B cell (primary cell): ENCODE measurements around the gene ID1. TPM values are rescaled to one million over a fixed set of nuclear protein-coding genes. Genes with fewer than 3 reads are reported as not detected.

Experiments
- ATAC-seq: fragments of 200-7000 bp; cut with Tn5 transposase; one replicate; pipeline ENCODE4 v1.10.0; 2021; ENCODE audit warnings: low read depth, mild to moderate bottlenecking, moderate number of reproducible peaks, moderate library complexity
- CTCF ChIA-PET: fragments of 350-600 bp; sonication (Branson Sonifier 250); formaldehyde crosslinking; loops from one replicate; lab custom pipeline; 2021; ENCODE audit warnings: antibody characterized with exemption, inconsistent platforms; lab: Charles Lee
- POLR2A ChIA-PET: fragments of 350-600 bp; sonication (Branson Sonifier 250); formaldehyde crosslinking; loops from one replicate; lab custom pipeline; 2021; ENCODE audit warnings: antibody characterized with exemption; lab: Charles Lee
- DNase-seq: peaks from one replicate; pipeline ENCODE4 v3.0.0; 2013
- H2AFZ ChIP-seq: 2 replicates; pipeline ENCODE4 v1.6.1; 2012; ENCODE audit warnings: mild to moderate bottlenecking, low read depth, low read length; ENCODE audit not compliant: insufficient read depth, poor library complexity, severe bottlenecking
- H3K27ac ChIP-seq, 2 donors: 1 replicate in 1 of 2; 2 replicates in 1 of 2; pipeline ENCODE4 v1.5.1; 2012 to 2013; ENCODE audit warnings: low read length in 2 of 2, mild to moderate bottlenecking in 2 of 2, moderate library complexity in 1 of 2
- H3K27me3 ChIP-seq, 4 experiments: fragments of 200-600 bp in 1 of 4; sonication (generic) in 1 of 4; replicated peaks in 1 of 4; 1 replicate in 2 of 4; 2 replicates in 2 of 4; pipeline versions ENCODE4 v1.6.1 to v1.7.0; 2013 to 2016; ENCODE audit warnings: low read length in 3 of 4, mild to moderate bottlenecking in 2 of 4, mixed read lengths in 1 of 4, moderate library complexity in 1 of 4; ENCODE audit not compliant: insufficient read depth in 4 of 4, control insufficient read depth in 3 of 4; ENCODE audit errors: control extremely low read depth in 1 of 4
- H3K36me3 ChIP-seq, 2 experiments: replicated peaks in 1 of 2; 1 replicate in 1 of 2; 2 replicates in 1 of 2; pipeline versions ENCODE4 v1.6.1 to v1.7.1; 2013; ENCODE audit warnings: low read length in 1 of 2; ENCODE audit not compliant: insufficient read depth in 2 of 2, control insufficient read depth in 1 of 2; ENCODE audit errors: control extremely low read depth in 1 of 2, extremely low read depth in 1 of 2
- H3K4me1 ChIP-seq, 2 donors: fragments of 200-600 bp in 1 of 2; sonication (generic) in 1 of 2; 1 replicate in 1 of 2; 2 replicates in 1 of 2; pipeline versions ENCODE4 v1.5.1 to v1.6.1; 2013 to 2017; ENCODE audit warnings: low read length in 2 of 2; ENCODE audit not compliant: control insufficient read depth in 2 of 2, insufficient read depth in 2 of 2
- H3K4me2 ChIP-seq: replicated peaks from 2 replicates; pipeline ENCODE3; 2012; ENCODE audit warnings: mild to moderate bottlenecking, low read depth, low read length; ENCODE audit not compliant: poor library complexity, severe bottlenecking
- H3K4me3 ChIP-seq, 5 experiments: fragments of 200-600 bp in 1 of 5; sonication (generic) in 1 of 5; 1 replicate in 3 of 5; 2 replicates in 2 of 5; pipeline versions ENCODE4 v1.5.1 to v1.7.0; 2011 to 2016; ENCODE audit warnings: low read length in 4 of 5, mild to moderate bottlenecking in 4 of 5, low read depth in 2 of 5, control low read depth in 1 of 5, moderate library complexity in 1 of 5; ENCODE audit not compliant: insufficient read depth in 1 of 5; ENCODE audit errors: control extremely low read depth in 1 of 5, extremely low read depth in 1 of 5
- H3K79me2 ChIP-seq: fragments of 200-600 bp; sonication (generic); one replicate; pipeline ENCODE4 v1.6.0; 2016; ENCODE audit warnings: low read length; ENCODE audit not compliant: control insufficient read depth, insufficient read depth
- H3K9ac ChIP-seq: fragments of 200-600 bp; sonication (generic); 2 replicates; pipeline ENCODE4 v1.6.1; 2017; ENCODE audit warnings: mild to moderate bottlenecking, low read length, moderate library complexity
- H3K9me3 ChIP-seq, 3 donors: one replicate each; pipeline versions ENCODE4 v1.6.1 to v1.7.1; 2013; ENCODE audit warnings: low read length in 2 of 3; ENCODE audit not compliant: control insufficient read depth in 2 of 3, insufficient read depth in 1 of 3; ENCODE audit errors: control extremely low read depth in 1 of 3
- H4K20me1 ChIP-seq: 2 replicates; pipeline ENCODE4 v1.6.0; 2012; ENCODE audit warnings: mild to moderate bottlenecking, low read length; ENCODE audit not compliant: insufficient read depth, control insufficient read depth, poor library complexity, severe bottlenecking
- H3K27ac Mint-ChIP-seq: one replicate; pipeline ENCODE4 v1.8.0; 2021; ENCODE audit warnings: mixed read lengths
- H3K27me3 Mint-ChIP-seq: one replicate; pipeline ENCODE4 v1.8.0; 2021; ENCODE audit warnings: mixed read lengths
- H3K4me1 Mint-ChIP-seq: one replicate; pipeline ENCODE4 v1.8.0; 2021; ENCODE audit warnings: mixed read lengths
- H3K4me3 Mint-ChIP-seq: one replicate; pipeline ENCODE4 v1.8.0; 2021; ENCODE audit warnings: mixed read lengths
- H3K9me3 Mint-ChIP-seq: one replicate; pipeline ENCODE4 v1.8.0; 2022; ENCODE audit warnings: mixed read lengths; ENCODE audit not compliant: insufficient read depth
- CTCF ChIP-seq: fragments of 200-600 bp; IDR thresholded peaks from one replicate; pipeline ENCODE4 v1.8.0; 2022; ENCODE audit warnings: antibody characterized with exemption, mild to moderate bottlenecking
- EZH2 ChIP-seq: IDR thresholded peaks from 2 replicates; pipeline ENCODE4 v1.6.1; 2012; ENCODE audit warnings: borderline replicate concordance, low read depth, mild to moderate bottlenecking, moderate library complexity, low read length; ENCODE audit not compliant: insufficient read depth, poor library complexity, severe bottlenecking
- WGBS: methylation state at CpG from one replicate; pipeline ENCODE4 v1.1.5; 2013; ENCODE audit warnings: missing lambda C conversion rate; ENCODE audit not compliant: insufficient coverage; 5-methylcytosine and 5-hydroxymethylcytosine counted together
- intact Hi-C: fragments of 100-400 bp; cut with micrococcal nuclease; formaldehyde crosslinking; loops from one replicate; pipeline ENCODE4 v1.10.0; 2022
- polyA plus RNA-seq: library from polyadenylated mRNA; depleted of rRNA; stranded (reverse); fragments of >200 nt; gene quantifications from 2 replicates; pipeline ENCODE4 v1.2.3, GENCODE V29; 2012
- total RNA-seq, 2 donors: library from RNA; stranded (reverse); fragments of 120-200 nt in 1 of 2; gene quantifications; 1 replicate in 1 of 2; 2 replicates in 1 of 2; pipeline versions ENCODE4 v1.2.3 to v1.2.4, GENCODE V29; 2013 to 2022

Gene ID1
- total and polyA plus RNA-seq, 2 donors (not counting 1 experiment from before 2014, with no cell fraction given), result 4.4 to 68.2 TPM

GRCh38 chr20:31603822-31604566 lies 1.1 kb upstream of the ID1 start:
- H3K79me2 ChIP-seq, result no peaks in the 10 kb centered on the region
- WGBS, result 6% methylated on average over 38 of the region's 43 CpGs
- Mint-ChIP-seq H3K4me3 (peak overlapping the region; percentile 96), H3K9me3 (no peaks in the 10 kb centered on the region), H3K4me1 (peaks cover 29% of the 10 kb centered on the region), H3K27ac (peak overlapping the region; percentile 74), H3K27me3 (peaks cover 39% of the 10 kb centered on the region)
- peak overlapping the region; percentile 78 for H3K9ac ChIP-seq
- no peaks in the 10 kb centered on the region for H3K36me3 ChIP-seq
- H3K27ac ChIP-seq, result no peak overlapping the region
- no peaks in the 10 kb centered on the region for H4K20me1 ChIP-seq
- DNase-seq, result peak; percentile 91
- intact Hi-C loops, result loop anchor here (1.0 to 2.0 kb wide), 3 partner anchors 57 to 119 kb away; partner anchors contain the start of genes BCL2L1 and HM13
- H3K4me3 ChIP-seq, result peak overlapping the region; percentile 50 to 79 (median 66)
- ChIA-PET CTCF (interaction anchor here (1.3 to 4.8 kb wide), 9 partner anchors 9 to 120 kb away, joined by 5 to 55 read pairs (median 22); no protein-coding TSS in a partner anchor), POLR2A (interaction anchor here (0.5 to 1.8 kb wide), 4 partner anchors 9 to 80 kb away, joined by 3 to 11 read pairs (median 7); no protein-coding TSS in a partner anchor)
- peak; percentile 50 for ATAC-seq
- peak overlapping the region; percentile 26 for H2AFZ ChIP-seq
- peaks cover 24 to 26% of the 10 kb centered on the region in 2 donors for H3K4me1 ChIP-seq
- H3K27me3 ChIP-seq, result peaks cover 0 to 57% (median 35%) of the 10 kb centered on the region in 4 experiments
- TF ChIP-seq EZH2 (no peak), CTCF (no peak)
- H3K9me3 ChIP-seq, result peaks cover 0 to 4% (median 0%) of the 10 kb centered on the region in 3 donors
- H3K4me2 ChIP-seq, result peak overlapping the region; percentile 94
